GM19023 (cell line): ENCODE data around the gene KRT7.

ENCODE experiments used
- ATAC-seq: cut with Tn5 transposase; IDR thresholded peaks from one replicate; pipeline ENCODE4 v1.9.1; 2021; ENCODE audit warnings: mild to moderate bottlenecking, moderate library complexity; ENCODE audit not compliant: unreplicated experiment

KRT7 gene

GRCh38 chr12:52199294-52199919, 33.6 kb upstream of the KRT7 start:
- ATAC-seq: no peak

- ATAC-seq: no peak
These were observed 32.8 kb upstream of the KRT7 start for GRCh38 chr12:52200086-52200780.

GRCh38 chr12:52200781-52201450, 32.1 kb upstream of the KRT7 start:
- ATAC-seq: no peak

GRCh38 chr12:52201451-52201839, 31.6 kb upstream of the KRT7 start:
- no peak for ATAC-seq

GRCh38 chr12:52202361-52203078, 30.5 kb upstream of the KRT7 start:
- ATAC-seq: no peak

- no peak for ATAC-seq
These were observed 29.7 kb upstream of the KRT7 start for GRCh38 chr12:52203079-52203921.

GRCh38 chr12:52204095-52204930, 28.7 kb upstream of the KRT7 start:
- ATAC-seq: no peak

- ATAC-seq: no peak
These were observed 28.0 kb upstream of the KRT7 start for GRCh38 chr12:52204931-52205505.

GRCh38 chr12:52205612-52206303, 27.3 kb upstream of the KRT7 start:
- ATAC-seq: no peak

GRCh38 chr12:52206304-52207040, 26.6 kb upstream of the KRT7 start:
- no peak for ATAC-seq

GRCh38 chr12:52207106-52207505, 25.9 kb upstream of the KRT7 start:
- ATAC-seq: no peak

- ATAC-seq: no peak
These were observed 25.1 kb upstream of the KRT7 start for GRCh38 chr12:52207895-52208294.

- no peak for ATAC-seq
These were observed 24.4 kb upstream of the KRT7 start for GRCh38 chr12:52208424-52209165.

- no peak for ATAC-seq
These were observed 23.7 kb upstream of the KRT7 start for GRCh38 chr12:52209321-52209720.

- no peak for ATAC-seq
These were observed 22.7 kb upstream of the KRT7 start for GRCh38 chr12:52210186-52210924.

- no peak for ATAC-seq
These were observed 22.0 kb upstream of the KRT7 start for GRCh38 chr12:52210925-52211650.
